HEK293T (cell line): ENCODE results near the gene TRAPPC10.

ENCODE experiments used
- CTCF ChIA-PET: fragments of 350-600 bp; formaldehyde crosslinking; extraction: SDS; loops from one replicate; lab custom pipeline; 2021; ENCODE audit warnings: antibody characterized with exemption, inconsistent platforms; lab: Yijun Ruan, JAX
- POLR2A ChIA-PET: fragments of 350-600 bp; formaldehyde crosslinking; extraction: SDS; loops from one replicate; lab custom pipeline; 2020; ENCODE audit warnings: antibody characterized with exemption, inconsistent platforms; lab: Yijun Ruan, JAX
- DNase-seq: peaks from one replicate; pipeline ENCODE4 v3.0.0; 2012; ENCODE audit warnings: mixed read lengths; ENCODE audit errors: extremely low spot score
- ARNT ChIP-seq: fragments of 450-650 bp; IDR thresholded peaks from 2 replicates; pipeline ENCODE4 v1.6.1; 2017; ENCODE audit warnings: mild to moderate bottlenecking
- BHLHE40 ChIP-seq: fragments of 450-650 bp; IDR thresholded peaks from 2 replicates; pipeline ENCODE4 v1.6.1; 2016; ENCODE audit warnings: mild to moderate bottlenecking, moderate library complexity, borderline replicate concordance
- CTBP1 ChIP-seq: fragments of 450-650 bp; IDR thresholded peaks from 2 replicates; pipeline ENCODE4 v1.6.1; 2016; ENCODE audit warnings: borderline replicate concordance
- ELF4 ChIP-seq: fragments of 450-650 bp; IDR thresholded peaks from 2 replicates; pipeline ENCODE4 v1.6.1; 2017; ENCODE audit warnings: antibody characterized with exemption
- FOXA1 ChIP-seq: fragments of 450-650 bp; IDR thresholded peaks from 2 replicates; pipeline ENCODE4 v1.6.1; 2016; ENCODE audit warnings: mild to moderate bottlenecking
- FOXK2 ChIP-seq: fragments of 450-650 bp; IDR thresholded peaks from 2 replicates; pipeline ENCODE4 v1.6.1; 2016; ENCODE audit warnings: mild to moderate bottlenecking
- FOXM1 ChIP-seq: fragments of 450-650 bp; IDR thresholded peaks from 2 replicates; pipeline ENCODE4 v1.6.1; 2017; ENCODE audit warnings: mild to moderate bottlenecking, borderline replicate concordance
- HDGF ChIP-seq: fragments of 450-650 bp; IDR thresholded peaks from 2 replicates; pipeline ENCODE4 v1.6.1; 2017; ENCODE audit warnings: antibody characterized with exemption, borderline replicate concordance
- L3MBTL2 ChIP-seq: fragments of 450-650 bp; conservative IDR thresholded peaks from 2 replicates; pipeline ENCODE4 v1.6.1; 2016; ENCODE audit warnings: mild to moderate bottlenecking
- LEF1 ChIP-seq: fragments of 450-650 bp; IDR thresholded peaks from 2 replicates; pipeline ENCODE4 v1.6.1; 2017; ENCODE audit warnings: mild to moderate bottlenecking, borderline replicate concordance
- NFRKB ChIP-seq: fragments of 450-650 bp; IDR thresholded peaks from 2 replicates; pipeline ENCODE4 v1.6.1; 2016; ENCODE audit warnings: mild to moderate bottlenecking, moderate library complexity
- PKNOX1 ChIP-seq: fragments of 450-650 bp; IDR thresholded peaks from 2 replicates; pipeline ENCODE4 v1.6.1; 2016
- SP1 ChIP-seq: fragments of 450-650 bp; IDR thresholded peaks from 2 replicates; pipeline ENCODE4 v1.6.1; 2017
- SUZ12 ChIP-seq: fragments of 450-650 bp; IDR thresholded peaks from 2 replicates; pipeline ENCODE4 v1.6.1; 2016; ENCODE audit warnings: mild to moderate bottlenecking
- TARDBP ChIP-seq: fragments of 450-650 bp; IDR thresholded peaks from 2 replicates; pipeline ENCODE4 v1.6.1; 2016
- ZNF384 ChIP-seq: fragments of 450-650 bp; IDR thresholded peaks from 2 replicates; pipeline ENCODE4 v1.6.1; 2016

TRAPPC10 gene

GRCh38 chr21:44000360-44000759 is 11.7 kb upstream of the TRAPPC10 start:
- no peak for DNase-seq
- ChIA-PET POLR2A (no interaction called here), CTCF (no interaction called here)
- TF ChIP-seq ARNT (no peak), NFRKB (no peak), FOXA1 (no peak)

- CTCF ChIA-PET = no interaction called here
Observed at GRCh38 chr21:44002511-44002910, 9.6 kb upstream of the TRAPPC10 start.

GRCh38 chr21:44003307-44003966 is 8.7 kb upstream of the TRAPPC10 start:
- CTCF ChIA-PET = no interaction called here
- TF ChIP-seq FOXM1 (no peak), BHLHE40 (no peak), ELF4 (no peak), FOXK2 (no peak), L3MBTL2 (no peak), ZNF384 (no peak), ARNT (no peak), NFRKB (no peak), CTBP1 (no peak), FOXA1 (no peak), LEF1 (no peak), TARDBP (no peak), SP1 (no peak), PKNOX1 (no peak), SUZ12 (no peak), HDGF (no peak)

More at GRCh38 chr21:44002511-44002910, 9.6 kb upstream of the TRAPPC10 start:
- no peak for DNase-seq
- POLR2A ChIA-PET = interaction anchor here (1.3 kb wide), 1 partner anchor 10 kb away, joined by 3 read pairs; the partner anchor contains the start of gene TRAPPC10
- TF ChIP-seq ARNT (no peak), FOXK2 (no peak), ZNF384 (no peak), BHLHE40 (no peak), LEF1 (no peak), TARDBP (no peak), CTBP1 (no peak), FOXM1 (no peak), SP1 (no peak), HDGF (no peak), L3MBTL2 (no peak)

GRCh38 chr21:44005071-44005470 is 7.0 kb upstream of the TRAPPC10 start:
- no peak for TF ChIP-seq SP1
- no peak for TF ChIP-seq LEF1
- TF ChIP-seq BHLHE40 = no peak
- no peak for TF ChIP-seq SUZ12
- no peak for TF ChIP-seq ZNF384
- TF ChIP-seq FOXA1 = no peak
- TF ChIP-seq HDGF = no peak
- TF ChIP-seq ELF4 = no peak
- no peak for TF ChIP-seq ARNT
- no peak for TF ChIP-seq FOXK2
- no peak for TF ChIP-seq FOXM1
- TF ChIP-seq NFRKB = no peak
- no peak for TF ChIP-seq TARDBP
- ChIA-PET POLR2A (no interaction called here), CTCF (no interaction called here)
- no peak for DNase-seq

More at GRCh38 chr21:44003307-44003966, 8.7 kb upstream of the TRAPPC10 start:
- no peak for DNase-seq
- POLR2A ChIA-PET = interaction anchor here (1.3 kb wide), 1 partner anchor 9 kb away, joined by 3 read pairs; the partner anchor contains the start of gene TRAPPC10

GRCh38 chr21:44005593-44005992 is 6.5 kb upstream of the TRAPPC10 start:
- no peak for TF ChIP-seq TARDBP
- no peak for TF ChIP-seq HDGF
- no peak for TF ChIP-seq CTBP1
- no peak for TF ChIP-seq ZNF384
- no peak for TF ChIP-seq L3MBTL2
- no peak for TF ChIP-seq LEF1
- TF ChIP-seq SP1 = no peak
- no peak for TF ChIP-seq FOXK2
- TF ChIP-seq SUZ12 = no peak
- TF ChIP-seq ARNT = no peak
- no peak for TF ChIP-seq NFRKB
- TF ChIP-seq PKNOX1 = no peak
- no peak for DNase-seq
- POLR2A ChIA-PET = no interaction called here
- CTCF ChIA-PET = no interaction called here

- ChIA-PET POLR2A (no interaction called here), CTCF (no interaction called here)
- no peak for DNase-seq
- TF ChIP-seq TARDBP = no peak
- no peak for TF ChIP-seq ZNF384
- no peak for TF ChIP-seq L3MBTL2
- TF ChIP-seq NFRKB = no peak
- no peak for TF ChIP-seq LEF1
- TF ChIP-seq FOXM1 = no peak
- no peak for TF ChIP-seq FOXK2
- TF ChIP-seq BHLHE40 = no peak
- TF ChIP-seq SP1 = no peak
- no peak for TF ChIP-seq ELF4
- no peak for TF ChIP-seq SUZ12
- no peak for TF ChIP-seq CTBP1
Observed at GRCh38 chr21:44006017-44006619, 6.0 kb upstream of the TRAPPC10 start.
